Left ventricle myocardium superior (tissue), 1 donor: ENCODE measurements around the gene HMGXB3. TPM values are rescaled to one million over a fixed set of nuclear protein-coding genes. Genes with fewer than 3 reads are reported as not detected.

Experiments used
- total RNA-seq: library from RNA; stranded (reverse); fragmentation: NEBNext Ultra II Directional; extraction: Animal tissue kit (Norgen Biotek cat#: 25700); gene quantifications from one replicate; pipeline ENCODE4 v1.2.1, GENCODE V29; 2021
- donor health status: DM: no; HTN: yes; CAD: no; lungs with severe emphysema.

The HMGXB3 gene
- total RNA-seq, 1 donor from 2014 or later: 14.2 TPM

Other genes starting within 250 kb of the HMGXB3 start
- gene PDE6A, start 55.9 kb upstream of the HMGXB3 start, total RNA-seq: 0.05 TPM
- gene SLC26A2, start 40.0 kb upstream of the HMGXB3 start, total RNA-seq: 3.2 TPM
- gene TIGD6, start 85 bp upstream of the HMGXB3 start, total RNA-seq: 1.9 TPM
- 20.1 TPM for gene CSF1R, start 85.8 kb downstream of the HMGXB3 start, total RNA-seq
- 47.8 TPM for gene PDGFRB, start 155.1 kb downstream of the HMGXB3 start, total RNA-seq
- gene CDX1, start 166.0 kb downstream of the HMGXB3 start, total RNA-seq: not detected
- not detected for gene SLC6A7, start 189.3 kb downstream of the HMGXB3 start, total RNA-seq